IMR-90 (cell line): Measurements from ENCODE around the gene FAM217B. TPM values are rescaled to one million over a fixed set of nuclear protein-coding genes. Genes with fewer than 3 reads are reported as not detected.

Source experiments
- ATAC-seq: fragments of 200-7000 bp; cut with Tn5 transposase; 2 replicates; pipeline ENCODE4 v1.9.1; 2020; ENCODE audit warnings: low read depth, mild to moderate bottlenecking, moderate library complexity
- BruUV-seq: library from RNA; stranded (reverse); fragments of 400-500 nt; replicated peaks from 2 replicates; lab custom pipeline; 2021; lab: Mats Ljungman, UMichigan
- CTCF ChIA-PET: fragments of 300-600 bp; formaldehyde crosslinking; extraction: SDS; loops from one replicate; lab custom pipeline; 2021; ENCODE audit warnings: antibody characterized with exemption; lab: Yijun Ruan, JAX
- POLR2A ChIA-PET: fragments of 300-600 bp; sonication (Branson Sonifier 250); formaldehyde crosslinking; loops from one replicate; lab custom pipeline; 2022; ENCODE audit warnings: antibody characterized with exemption; ENCODE audit not compliant: unreplicated experiment; lab: Charles Lee
- DNase-seq: peaks from one replicate; pipeline ENCODE4 v3.0.0; 2013
- H2AFZ ChIP-seq: replicated peaks from 2 replicates; pipeline ENCODE3; 2013; ENCODE audit warnings: low read length, mild to moderate bottlenecking; ENCODE audit not compliant: poor library complexity
- H2AK5ac ChIP-seq: 2 replicates; pipeline ENCODE4 v1.6.1; 2013; ENCODE audit warnings: low read depth, low read length, inconsistent platforms
- H2AK9ac ChIP-seq: replicated peaks from 2 replicates; pipeline ENCODE3; 2013; ENCODE audit warnings: mild to moderate bottlenecking, low read depth, low read length, moderate library complexity; ENCODE audit not compliant: poor library complexity
- H2BK120ac ChIP-seq: 2 replicates; pipeline ENCODE4 v1.6.1; 2013; ENCODE audit warnings: low read depth, low read length, inconsistent platforms
- H2BK15ac ChIP-seq: 3 replicates; pipeline ENCODE4 v1.6.1; 2013; ENCODE audit warnings: low read depth, low read length, inconsistent platforms
- H2BK20ac ChIP-seq: 2 replicates; pipeline ENCODE4 v1.6.1; 2013; ENCODE audit warnings: low read depth, mild to moderate bottlenecking, inconsistent platforms, low read length, moderate library complexity
- H2BK5ac ChIP-seq: 2 replicates; pipeline ENCODE4 v1.6.1; 2013; ENCODE audit warnings: mild to moderate bottlenecking, low read depth, low read length, inconsistent platforms; ENCODE audit not compliant: poor library complexity, severe bottlenecking
- H3K14ac ChIP-seq: replicated peaks from 2 replicates; pipeline ENCODE4 v1.6.1; 2013; ENCODE audit warnings: low read depth, low read length, inconsistent platforms
- H3K18ac ChIP-seq: 2 replicates; pipeline ENCODE4 v1.6.1; 2013; ENCODE audit warnings: low read depth, low read length, control low read depth
- H3K23ac ChIP-seq: 2 replicates; pipeline ENCODE4 v1.6.1; 2013; ENCODE audit warnings: low read depth, low read length, inconsistent platforms
- H3K27ac ChIP-seq: 2 replicates; pipeline ENCODE4 v1.5.1; 2013; ENCODE audit warnings: mild to moderate bottlenecking, control low read depth, low read length; ENCODE audit not compliant: insufficient read depth
- H3K27me3 ChIP-seq: 2 replicates; pipeline ENCODE4 v1.6.1; 2013; ENCODE audit warnings: low read length; ENCODE audit not compliant: control insufficient read depth, insufficient read depth
- H3K36me3 ChIP-seq: 2 replicates; pipeline ENCODE4 v1.6.1; 2013; ENCODE audit warnings: low read length, mixed read lengths; ENCODE audit not compliant: control insufficient read depth, insufficient read depth
- H3K4ac ChIP-seq: 2 replicates; pipeline ENCODE4 v1.6.1; 2013; ENCODE audit warnings: low read depth, low read length, inconsistent platforms
- H3K4me1 ChIP-seq: 2 replicates; pipeline ENCODE4 v1.6.1; 2013; ENCODE audit warnings: low read length, mixed read lengths; ENCODE audit not compliant: control insufficient read depth, insufficient read depth
- H3K4me2 ChIP-seq: 2 replicates; pipeline ENCODE4 v1.6.1; 2013; ENCODE audit warnings: low read depth, mild to moderate bottlenecking, control low read depth, low read length, moderate library complexity
- H3K4me3 ChIP-seq: 2 replicates; pipeline ENCODE4 v1.5.1; 2013; ENCODE audit warnings: low read depth, mild to moderate bottlenecking, control low read depth, low read length, moderate library complexity; ENCODE audit not compliant: insufficient read depth
- H3K56ac ChIP-seq: 2 replicates; pipeline ENCODE4 v1.6.1; 2013; ENCODE audit warnings: low read length, inconsistent platforms; ENCODE audit not compliant: insufficient read depth; ENCODE audit errors: extremely low read depth
- H3K79me1 ChIP-seq, 2 experiments: 2 replicates each; pipeline ENCODE4 v1.6.1; 2013; ENCODE audit warnings: low read length in 2 of 2, inconsistent platforms in 1 of 2, low read depth in 1 of 2
- H3K9ac ChIP-seq: 2 replicates; pipeline ENCODE4 v1.6.1; 2013; ENCODE audit warnings: low read depth, low read length, control low read depth
- H3K9me1 ChIP-seq: 2 replicates; pipeline ENCODE4 v1.6.1; 2013; ENCODE audit warnings: low read length, inconsistent platforms; ENCODE audit not compliant: insufficient read depth
- H3K9me3 ChIP-seq: 2 replicates; pipeline ENCODE4 v1.6.1; 2013; ENCODE audit warnings: low read length; ENCODE audit not compliant: control insufficient read depth, insufficient read depth
- H4K20me1 ChIP-seq: 2 replicates; pipeline ENCODE4 v1.6.1; 2013; ENCODE audit warnings: low read length, inconsistent platforms; ENCODE audit not compliant: insufficient read depth
- H4K5ac ChIP-seq: 2 replicates; pipeline ENCODE4 v1.6.1; 2013; ENCODE audit warnings: mild to moderate bottlenecking, low read depth, low read length, control low read depth
- H4K8ac ChIP-seq, 2 experiments: 2 replicates each; pipeline ENCODE4 v1.6.1; 2013; ENCODE audit warnings: low read depth in 2 of 2, low read length in 2 of 2, control low read depth in 1 of 2, inconsistent platforms in 1 of 2
- H4K91ac ChIP-seq: 2 replicates; pipeline ENCODE4 v1.6.1; 2013; ENCODE audit warnings: low read depth, low read length, inconsistent platforms; ENCODE audit not compliant: insufficient read depth
- BHLHE40 ChIP-seq: fragments of 150-350 bp; IDR thresholded peaks from 2 replicates; pipeline ENCODE4 v1.6.1; 2016; ENCODE audit warnings: mild to moderate bottlenecking, low read depth, low read length
- CEBPB ChIP-seq: IDR thresholded peaks from 2 replicates; pipeline ENCODE4 v1.6.1; 2012; ENCODE audit warnings: low read depth, low read length, improper control_type of control experiment
- CHD1 ChIP-seq: IDR thresholded peaks from 2 replicates; pipeline ENCODE4 v1.6.1; 2012; ENCODE audit warnings: low read depth, low read length, improper control_type of control experiment
- FOS ChIP-seq: fragments of 150-350 bp; IDR thresholded peaks from 2 replicates; pipeline ENCODE4 v1.6.1; 2016; ENCODE audit warnings: low read depth, low read length
- MAFK ChIP-seq: IDR thresholded peaks from 2 replicates; pipeline ENCODE4 v1.6.1; 2012; ENCODE audit warnings: low read depth, low read length, improper control_type of control experiment
- MAZ ChIP-seq: IDR thresholded peaks from 2 replicates; pipeline ENCODE4 v1.6.1; 2012; ENCODE audit warnings: low read depth, mild to moderate bottlenecking, low read length, improper control_type of control experiment, moderate library complexity, borderline replicate concordance
- MXI1 ChIP-seq: IDR thresholded peaks from 2 replicates; pipeline ENCODE4 v1.6.1; 2012; ENCODE audit warnings: low read depth, mild to moderate bottlenecking, low read length, moderate library complexity, borderline replicate concordance
- NFE2L2 ChIP-seq: fragments of 150-350 bp; IDR thresholded peaks from 2 replicates; pipeline ENCODE4 v1.6.1; 2016; ENCODE audit warnings: low read depth, mild to moderate bottlenecking, low read length
- POLR2A ChIP-seq: IDR thresholded peaks from 2 replicates; pipeline ENCODE4 v1.6.1; 2012; ENCODE audit warnings: mild to moderate bottlenecking, low read depth, low read length
- RAD21 ChIP-seq: IDR thresholded peaks from 2 replicates; pipeline ENCODE4 v1.6.1; 2012; ENCODE audit warnings: low read length, improper control_type of control experiment
- RCOR1 ChIP-seq: IDR thresholded peaks from 2 replicates; pipeline ENCODE4 v1.6.1; 2012; ENCODE audit warnings: mild to moderate bottlenecking, low read length, improper control_type of control experiment; ENCODE audit not compliant: insufficient replicate concordance
- RFX5 ChIP-seq: IDR thresholded peaks from 2 replicates; pipeline ENCODE4 v1.8.0; 2012; ENCODE audit warnings: low read depth, mild to moderate bottlenecking, low read length, moderate library complexity
- SMC3 ChIP-seq: fragments of 150-350 bp; IDR thresholded peaks from 2 replicates; pipeline ENCODE4 v1.6.1; 2016; ENCODE audit warnings: low read depth, mild to moderate bottlenecking, antibody characterized with exemption, low read length, moderate library complexity
- WGBS, 2 experiments: methylation state at CpG; one replicate each; pipeline versions ENCODE4 v1.1.5 to v1.1.7; 2013; ENCODE audit warnings: missing lambda C conversion rate in 2 of 2; ENCODE audit not compliant: insufficient read length in 1 of 2; ENCODE audit errors: extremely low coverage in 2 of 2; 5-methylcytosine and 5-hydroxymethylcytosine counted together
- dilution Hi-C: fragments of 300-500 bp; cut with HindIII; formaldehyde crosslinking; loops from one replicate; pipeline ENCODE4 v1.14.3; 2018; ENCODE audit warnings: low sequenced_read_pairs; ENCODE audit not compliant: unreplicated experiment
- in situ Hi-C: fragments of 300-500 bp; cut with MboI; formaldehyde crosslinking; loops from 3 replicates; pipeline ENCODE4 v1.14.3; 2019; ENCODE audit warnings: low sequenced_read_pairs, inconsistent platforms, mixed read lengths
- intact Hi-C: fragments of 100-400 bp; cut with micrococcal nuclease; formaldehyde crosslinking; loops from 2 replicates; pipeline ENCODE4 v1.10.0; 2022
- polyA plus RNA-seq, 3 experiments: library from polyadenylated mRNA; depleted of rRNA; stranded (reverse); fragments of >200 nt; gene quantifications; 2 replicates each; pipeline ENCODE4 v1.2.3, GENCODE V29; 2012; ENCODE audit warnings: low replicate concordance in 1 of 3
- total RNA-seq: library from RNA; depleted of rRNA; stranded (reverse); fragments of >200 nt; gene quantifications from 2 replicates; pipeline ENCODE4 v1.2.3, GENCODE V29; 2012
- TF ChIP-seq, protein P1 (sequence below): fragments of 150-350 bp; IDR thresholded peaks from 2 replicates; pipeline ENCODE4 v1.6.1; 2017; ENCODE audit warnings: mild to moderate bottlenecking, antibody characterized with exemption, low read length, low read depth
- TF ChIP-seq, protein P2 (sequence below): fragments of 150-350 bp; IDR thresholded peaks from 2 replicates; pipeline ENCODE4 v1.6.1; 2016; ENCODE audit warnings: low read depth, mild to moderate bottlenecking, low read length, moderate library complexity, borderline replicate concordance
- TF ChIP-seq, protein P3 (sequence below): conservative IDR thresholded peaks from 2 replicates; pipeline ENCODE4 v1.5.1; 2012; ENCODE audit warnings: mild to moderate bottlenecking, low read depth, low read length, improper control_type of control experiment

Gene FAM217B
- total and polyA plus RNA-seq, 2 of the 4 experiments (the other 2 are of a cell fraction), result 3.0 to 3.9 TPM

DNA sequence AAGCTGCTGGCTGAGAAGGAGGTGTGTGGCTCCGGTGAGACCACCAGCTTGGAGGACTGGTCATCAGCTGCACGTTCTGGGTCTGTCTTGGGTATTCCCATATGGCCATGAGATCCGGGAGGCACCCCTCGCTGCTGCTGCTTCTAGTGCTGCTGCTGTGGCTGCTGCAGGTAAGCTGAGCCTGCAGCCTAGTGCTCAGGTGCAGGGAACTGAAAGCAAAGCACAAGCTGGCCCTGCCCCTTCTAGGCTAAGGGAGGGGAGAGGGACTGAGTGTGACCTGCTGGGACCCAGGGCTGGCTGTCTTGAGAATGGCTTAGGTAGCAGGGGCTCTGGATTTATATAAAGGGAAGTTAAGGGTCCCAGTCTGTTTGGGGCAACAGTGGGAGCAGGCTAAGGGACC, 18.4 kb downstream of the FAM217B start:
- Histone ChIP-seq H2AK5ac (no peak overlapping the region), H2AK9ac (no peak overlapping the region), H4K8ac (no peak overlapping the region), H3K56ac (no peak overlapping the region), H2BK20ac (no peak overlapping the region), H3K4me3 (no peak overlapping the region), H2BK15ac (no peak overlapping the region), H4K5ac (no peak overlapping the region), H3K4me1 (no peaks in the 10 kb centered on the region), H3K23ac (no peak overlapping the region), H2AFZ (no peak overlapping the region), H3K9me1 (no peaks in the 10 kb centered on the region), H3K9me3 (no peaks in the 10 kb centered on the region), H2BK120ac (no peak overlapping the region), H3K4ac (no peak overlapping the region), H3K9ac (no peak overlapping the region), H3K4me2 (no peak overlapping the region), H4K91ac (no peak overlapping the region), H3K27me3 (peaks cover 11% of the 10 kb centered on the region), H3K14ac (no peak overlapping the region), H3K27ac (no peak overlapping the region), H3K79me1 (no peaks in the 10 kb centered on the region), H2BK5ac (no peak overlapping the region), H4K20me1 (no peaks in the 10 kb centered on the region), H3K18ac (no peak overlapping the region), H3K36me3 (no peaks in the 10 kb centered on the region)
- no TSS peak for BruUV-seq
- dilution Hi-C loops (no loop called here), in situ Hi-C loops (no loop called here), intact Hi-C loops (no loop called here)
- 68% methylated on average over 3 of the region's 4 CpGs; no CpG with 5 or more reads in 1 of the 2 experiments for WGBS, 2 experiments
- ATAC-seq, result no peak
- no peak for DNase-seq
- ChIA-PET CTCF (no interaction called here), POLR2A (no interaction called here)
- TF ChIP-seq MAFK (no peak), NFE2L2 (no peak), RCOR1 (no peak), MXI1 (no peak), POLR2A (no peak), RFX5 (no peak), CHD1 (no peak), SMC3 (no peak), BHLHE40 (no peak), CEBPB (no peak), FOS (no peak), MAZ (no peak), RAD21 (no peak)
- TF ChIP-seq, protein P1, sequence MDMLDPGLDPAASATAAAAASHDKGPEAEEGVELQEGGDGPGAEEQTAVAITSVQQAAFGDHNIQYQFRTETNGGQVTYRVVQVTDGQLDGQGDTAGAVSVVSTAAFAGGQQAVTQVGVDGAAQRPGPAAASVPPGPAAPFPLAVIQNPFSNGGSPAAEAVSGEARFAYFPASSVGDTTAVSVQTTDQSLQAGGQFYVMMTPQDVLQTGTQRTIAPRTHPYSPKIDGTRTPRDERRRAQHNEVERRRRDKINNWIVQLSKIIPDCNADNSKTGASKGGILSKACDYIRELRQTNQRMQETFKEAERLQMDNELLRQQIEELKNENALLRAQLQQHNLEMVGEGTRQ, result no peak
- TF ChIP-seq, protein P2, sequence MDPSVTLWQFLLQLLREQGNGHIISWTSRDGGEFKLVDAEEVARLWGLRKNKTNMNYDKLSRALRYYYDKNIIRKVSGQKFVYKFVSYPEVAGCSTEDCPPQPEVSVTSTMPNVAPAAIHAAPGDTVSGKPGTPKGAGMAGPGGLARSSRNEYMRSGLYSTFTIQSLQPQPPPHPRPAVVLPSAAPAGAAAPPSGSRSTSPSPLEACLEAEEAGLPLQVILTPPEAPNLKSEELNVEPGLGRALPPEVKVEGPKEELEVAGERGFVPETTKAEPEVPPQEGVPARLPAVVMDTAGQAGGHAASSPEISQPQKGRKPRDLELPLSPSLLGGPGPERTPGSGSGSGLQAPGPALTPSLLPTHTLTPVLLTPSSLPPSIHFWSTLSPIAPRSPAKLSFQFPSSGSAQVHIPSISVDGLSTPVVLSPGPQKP, result no peak
- TF ChIP-seq, protein P3, sequence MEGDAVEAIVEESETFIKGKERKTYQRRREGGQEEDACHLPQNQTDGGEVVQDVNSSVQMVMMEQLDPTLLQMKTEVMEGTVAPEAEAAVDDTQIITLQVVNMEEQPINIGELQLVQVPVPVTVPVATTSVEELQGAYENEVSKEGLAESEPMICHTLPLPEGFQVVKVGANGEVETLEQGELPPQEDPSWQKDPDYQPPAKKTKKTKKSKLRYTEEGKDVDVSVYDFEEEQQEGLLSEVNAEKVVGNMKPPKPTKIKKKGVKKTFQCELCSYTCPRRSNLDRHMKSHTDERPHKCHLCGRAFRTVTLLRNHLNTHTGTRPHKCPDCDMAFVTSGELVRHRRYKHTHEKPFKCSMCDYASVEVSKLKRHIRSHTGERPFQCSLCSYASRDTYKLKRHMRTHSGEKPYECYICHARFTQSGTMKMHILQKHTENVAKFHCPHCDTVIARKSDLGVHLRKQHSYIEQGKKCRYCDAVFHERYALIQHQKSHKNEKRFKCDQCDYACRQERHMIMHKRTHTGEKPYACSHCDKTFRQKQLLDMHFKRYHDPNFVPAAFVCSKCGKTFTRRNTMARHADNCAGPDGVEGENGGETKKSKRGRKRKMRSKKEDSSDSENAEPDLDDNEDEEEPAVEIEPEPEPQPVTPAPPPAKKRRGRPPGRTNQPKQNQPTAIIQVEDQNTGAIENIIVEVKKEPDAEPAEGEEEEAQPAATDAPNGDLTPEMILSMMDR, result no peak
